Hepatocyte (in vitro differentiated cells): ENCODE results near the gene EWSR1. TPM values are rescaled to one million over a fixed set of nuclear protein-coding genes. Genes with fewer than 3 reads are reported as not detected.
A peak's percentile ranks its signal among the peaks of the same experiment; 100 is the strongest.

Source experiments
- DNase-seq: peaks from one replicate; pipeline ENCODE4 v3.0.0-alpha.2; 2016; ENCODE audit warnings: low spot score
- H2AFZ ChIP-seq: fragments of 200-600 bp; sonication (generic); 2 replicates; pipeline ENCODE4 v1.6.0; 2016; ENCODE audit warnings: antibody characterized with exemption, mild to moderate bottlenecking
- H3K27ac ChIP-seq: fragments of 200-600 bp; sonication (generic); 2 replicates; pipeline ENCODE4 v1.5.1; 2016; ENCODE audit warnings: mild to moderate bottlenecking
- H3K27me3 ChIP-seq: fragments of 200-600 bp; sonication (generic); 2 replicates; pipeline ENCODE4 v1.6.1; 2016
- H3K36me3 ChIP-seq: fragments of 200-600 bp; sonication (generic); replicated peaks from 2 replicates; pipeline ENCODE4 v1.5.1; 2016; ENCODE audit warnings: low read depth; ENCODE audit not compliant: insufficient read depth
- H3K4me1 ChIP-seq: fragments of 200-600 bp; sonication (generic); 2 replicates; pipeline ENCODE4 v1.5.1; 2016; ENCODE audit warnings: mild to moderate bottlenecking, moderate library complexity; ENCODE audit not compliant: insufficient read depth
- H3K4me2 ChIP-seq: fragments of 200-600 bp; sonication (generic); 2 replicates; pipeline ENCODE4 v1.6.0; 2016
- H3K4me3 ChIP-seq: fragments of 200-600 bp; sonication (generic); 2 replicates; pipeline ENCODE4 v1.5.1; 2016; ENCODE audit warnings: mild to moderate bottlenecking
- H3K79me2 ChIP-seq: fragments of 200-600 bp; sonication (generic); 2 replicates; pipeline ENCODE4 v1.6.0; 2017; ENCODE audit warnings: mild to moderate bottlenecking
- H3K9me2 ChIP-seq: fragments of 200-600 bp; sonication (generic); replicated peaks from 2 replicates; pipeline ENCODE4 v1.6.0; 2017; ENCODE audit warnings: mild to moderate bottlenecking; ENCODE audit not compliant: insufficient read depth
- H3K9me3 ChIP-seq: fragments of 200-600 bp; sonication (generic); 2 replicates; pipeline ENCODE4 v1.5.1; 2016; ENCODE audit warnings: low read depth, mild to moderate bottlenecking
- H4K20me1 ChIP-seq: fragments of 200-600 bp; sonication (generic); 2 replicates; pipeline ENCODE4 v1.6.0; 2016; ENCODE audit warnings: mild to moderate bottlenecking; ENCODE audit not compliant: insufficient read depth, poor library complexity, severe bottlenecking
- EZH2 ChIP-seq: fragments of 200-600 bp; sonication (generic); IDR thresholded peaks from 2 replicates; pipeline ENCODE4 v1.6.1; 2016; ENCODE audit warnings: antibody characterized with exemption, mild to moderate bottlenecking, borderline replicate concordance
- EZH2phosphoT487 ChIP-seq: fragments of 200-600 bp; sonication (generic); IDR thresholded peaks from one replicate; pipeline ENCODE4 v1.6.1; 2018; ENCODE audit warnings: antibody characterized with exemption, mild to moderate bottlenecking, low read depth, moderate library complexity; ENCODE audit not compliant: unreplicated experiment, severe bottlenecking
- WGBS: methylation state at CpG from one replicate; pipeline ENCODE4 v1.1.6; 2016; ENCODE audit warnings: low lambda C conversion rate; ENCODE audit errors: missing lambda C conversion rate; 5-methylcytosine and 5-hydroxymethylcytosine counted together
- polyA plus RNA-seq: library from polyadenylated mRNA; unstranded; fragments of >200 nt; fragmentation: Nextera tagmentation; extraction: Ambion mirVana; gene quantifications from 2 replicates; pipeline ENCODE4 v1.2.1, GENCODE V29; 2016
- total RNA-seq: library from RNA; depleted of rRNA; stranded (reverse); fragments of >200 nt; gene quantifications from 2 replicates; pipeline ENCODE4 v1.2.3, GENCODE V29; 2014
- TF ChIP-seq, protein P1 (sequence below): fragments of 200-600 bp; sonication (generic); IDR thresholded peaks from 2 replicates; pipeline ENCODE4 v1.5.1; 2016; ENCODE audit warnings: antibody characterized with exemption, mild to moderate bottlenecking; ENCODE audit not compliant: poor library complexity

Gene EWSR1
- total and polyA plus RNA-seq, 2 experiments from 2014 or later: 161 to 269 TPM

- WGBS: 4% methylated on average over 50 of the region's 103 CpGs
- H2AFZ ChIP-seq: no peak within 1 kb of the TSS
Measured at GRCh38 chr22:29315286-29316140, 47.4 kb downstream of the EWSR1 start, which contains the start of gene RASL10A. Gene RASL10A (minus strand): TSS chr22:29315697. CDS start chr22:29315246, 451 bp downstream.

DNA sequence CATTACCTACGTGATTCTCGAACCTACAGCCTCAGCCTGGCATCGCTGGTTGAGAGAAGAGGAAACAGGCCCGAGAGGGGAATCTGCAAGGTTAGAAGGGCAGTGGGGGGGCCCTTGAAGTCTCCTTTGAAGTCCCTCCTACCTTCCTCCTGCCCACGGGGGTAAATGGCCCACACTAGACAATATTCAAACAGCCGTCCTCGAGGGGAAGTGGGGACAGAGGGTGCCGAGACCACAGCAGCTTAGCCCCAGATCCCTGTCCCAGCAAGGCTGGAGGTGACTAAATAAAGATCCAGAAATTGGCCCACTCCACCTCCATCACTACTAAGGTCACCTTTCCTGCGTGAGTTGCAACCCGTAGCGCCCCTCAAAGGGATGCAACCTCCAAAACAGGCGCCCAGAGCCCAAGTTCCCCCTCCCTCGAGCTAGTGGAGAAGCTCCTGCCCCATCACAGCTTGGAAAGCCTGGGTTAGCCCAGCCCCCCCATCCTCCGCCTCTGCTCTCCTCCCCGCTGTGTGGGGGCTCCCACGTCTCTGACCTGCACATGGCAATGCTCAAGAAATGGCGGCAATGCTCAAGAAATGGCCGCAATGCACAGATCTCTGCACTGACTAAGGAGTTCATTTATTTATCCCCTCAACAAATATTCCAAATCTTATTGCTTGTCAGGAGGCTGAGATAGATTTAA is 48.2 kb downstream of the EWSR1 start:
- H4K20me1 ChIP-seq: no peaks in the 10 kb centered on the region
- no peak for TF ChIP-seq EZH2
- no peak for TF ChIP-seq EZH2phosphoT487
- TF ChIP-seq, protein P1, sequence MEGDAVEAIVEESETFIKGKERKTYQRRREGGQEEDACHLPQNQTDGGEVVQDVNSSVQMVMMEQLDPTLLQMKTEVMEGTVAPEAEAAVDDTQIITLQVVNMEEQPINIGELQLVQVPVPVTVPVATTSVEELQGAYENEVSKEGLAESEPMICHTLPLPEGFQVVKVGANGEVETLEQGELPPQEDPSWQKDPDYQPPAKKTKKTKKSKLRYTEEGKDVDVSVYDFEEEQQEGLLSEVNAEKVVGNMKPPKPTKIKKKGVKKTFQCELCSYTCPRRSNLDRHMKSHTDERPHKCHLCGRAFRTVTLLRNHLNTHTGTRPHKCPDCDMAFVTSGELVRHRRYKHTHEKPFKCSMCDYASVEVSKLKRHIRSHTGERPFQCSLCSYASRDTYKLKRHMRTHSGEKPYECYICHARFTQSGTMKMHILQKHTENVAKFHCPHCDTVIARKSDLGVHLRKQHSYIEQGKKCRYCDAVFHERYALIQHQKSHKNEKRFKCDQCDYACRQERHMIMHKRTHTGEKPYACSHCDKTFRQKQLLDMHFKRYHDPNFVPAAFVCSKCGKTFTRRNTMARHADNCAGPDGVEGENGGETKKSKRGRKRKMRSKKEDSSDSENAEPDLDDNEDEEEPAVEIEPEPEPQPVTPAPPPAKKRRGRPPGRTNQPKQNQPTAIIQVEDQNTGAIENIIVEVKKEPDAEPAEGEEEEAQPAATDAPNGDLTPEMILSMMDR: no peak
- H3K4me3 ChIP-seq: no peak overlapping the region
- H3K27me3 ChIP-seq: peaks cover 37% of the 10 kb centered on the region
- H3K9me2 ChIP-seq: no peaks in the 10 kb centered on the region
- no peaks in the 10 kb centered on the region for H3K79me2 ChIP-seq
- H3K9me3 ChIP-seq: no peaks in the 10 kb centered on the region
- DNase-seq: no peak
- peaks cover 7% of the 10 kb centered on the region for H3K4me1 ChIP-seq
- peak overlapping the region; percentile 85 for H3K4me2 ChIP-seq
- no peak overlapping the region for H2AFZ ChIP-seq
- H3K36me3 ChIP-seq: no peaks in the 10 kb centered on the region
- WGBS: 73% methylated on average over 17 of the region's 18 CpGs
- no peak overlapping the region for H3K27ac ChIP-seq

More at GRCh38 chr22:29315286-29316140, 47.4 kb downstream of the EWSR1 start, which contains the start of gene RASL10A:
- no peaks in the 10 kb centered on the region for H3K9me2 ChIP-seq
- no peaks in the 10 kb centered on the region for H3K9me3 ChIP-seq
- H4K20me1 ChIP-seq: no peaks in the 10 kb centered on the region
- H3K4me1 ChIP-seq: peaks cover 11% of the 10 kb centered on the region
- H3K27ac ChIP-seq: no peak within 1 kb of the TSS
- no peaks in the 10 kb centered on the region for H3K36me3 ChIP-seq
- no peak for DNase-seq
- no peak for TF ChIP-seq EZH2phosphoT487
- TF ChIP-seq, protein P1: no peak
- TF ChIP-seq EZH2: peak; percentile 60
- peaks cover 37% of the 10 kb centered on the region for H3K27me3 ChIP-seq
- H3K79me2 ChIP-seq: no peaks in the 10 kb centered on the region
- H3K4me3 ChIP-seq: peak within 1 kb of the TSS; percentile 10
- H3K4me2 ChIP-seq: peak within 1 kb of the TSS; percentile 85

- Histone ChIP-seq H3K27ac (no peak overlapping the region), H3K4me3 (no peak overlapping the region), H2AFZ (no peak overlapping the region), H4K20me1 (no peaks in the 10 kb centered on the region), H3K9me2 (no peaks in the 10 kb centered on the region), H3K4me1 (peaks cover 7% of the 10 kb centered on the region), H3K27me3 (peaks cover 34% of the 10 kb centered on the region), H3K4me2 (no peak overlapping the region), H3K36me3 (no peaks in the 10 kb centered on the region), H3K9me3 (no peaks in the 10 kb centered on the region), H3K79me2 (no peaks in the 10 kb centered on the region)
- TF ChIP-seq EZH2phosphoT487 (no peak), EZH2 (no peak)
- TF ChIP-seq, protein P1: no peak
- DNase-seq: no peak
- 94% methylated on average over 18 of the region's 18 CpGs for WGBS
Measured at GRCh38 chr22:29317827-29318454, 49.9 kb downstream of the EWSR1 start.
